NT2/D1 (cell line): Measurements from ENCODE around the gene ZNF70.
A peak's percentile ranks its signal among the peaks of the same experiment; 100 is the strongest.

Source experiments
- DNase-seq: peaks from one replicate; pipeline ENCODE4 v3.0.0-alpha.2; 2011; ENCODE audit warnings: low read depth, low spot score
- H3K27me3 ChIP-seq: 2 replicates; pipeline ENCODE4 v1.6.0; 2011; ENCODE audit warnings: mild to moderate bottlenecking; ENCODE audit not compliant: insufficient read length, insufficient read depth
- H3K36me3 ChIP-seq: 2 replicates; pipeline ENCODE4 v1.6.1; 2011; ENCODE audit warnings: mild to moderate bottlenecking, low read length, mixed read lengths; ENCODE audit not compliant: insufficient read depth, insufficient read length
- H3K4me1 ChIP-seq: 2 replicates; pipeline ENCODE4 v1.5.1; 2011; ENCODE audit not compliant: insufficient read depth, insufficient read length
- H3K4me3 ChIP-seq: 2 replicates; pipeline ENCODE4 v1.5.1; 2011; ENCODE audit warnings: low read depth; ENCODE audit not compliant: insufficient read length
- H3K9ac ChIP-seq: 2 replicates; pipeline ENCODE4 v1.6.0; 2011; ENCODE audit warnings: low read depth; ENCODE audit not compliant: insufficient read length
- H3K9me3 ChIP-seq: 2 replicates; pipeline ENCODE4 v1.5.1; 2011; ENCODE audit warnings: mild to moderate bottlenecking, low read length; ENCODE audit not compliant: insufficient read depth
- SUZ12 ChIP-seq: IDR thresholded peaks from 2 replicates; pipeline ENCODE4 v1.6.1; 2011; ENCODE audit not compliant: insufficient read length, insufficient read depth; ENCODE audit errors: extremely low read depth
- YY1 ChIP-seq: IDR thresholded peaks from 2 replicates; pipeline ENCODE4 v1.6.1; 2011; ENCODE audit not compliant: insufficient read length, insufficient read depth
- ZNF274 ChIP-seq: IDR thresholded peaks from 2 replicates; pipeline ENCODE4 v1.6.1; 2011; ENCODE audit warnings: mild to moderate bottlenecking, low read depth, low read length

ZNF70 gene

DNA sequence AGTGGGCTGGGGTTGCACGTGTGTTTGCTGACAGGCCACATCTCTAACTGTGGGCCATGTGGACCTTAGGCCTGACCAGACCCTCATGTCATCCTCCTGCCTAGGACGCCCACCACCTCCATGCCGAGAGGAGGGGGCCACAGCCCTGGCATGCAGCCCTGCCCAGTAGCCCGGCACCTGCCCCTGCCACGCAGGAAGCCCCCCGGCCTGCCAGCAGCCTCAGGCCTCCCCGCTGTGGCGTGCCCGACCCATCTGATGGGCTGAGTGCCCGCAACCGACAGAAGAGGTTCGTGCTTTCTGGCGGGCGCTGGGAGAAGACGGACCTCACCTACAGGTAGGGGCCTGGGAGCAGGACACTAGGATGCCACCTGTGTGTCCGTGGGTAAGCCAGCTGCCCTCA is 28.2 kb upstream of the ZNF70 start:
- DNase-seq = no peak
- peaks cover 12% of the 10 kb centered on the region for H3K4me1 ChIP-seq
- H3K4me3 ChIP-seq = no peak overlapping the region
- TF ChIP-seq ZNF274 (no peak), YY1 (no peak), SUZ12 (no peak)
- no peak overlapping the region for H3K9ac ChIP-seq
- H3K36me3 ChIP-seq = no peaks in the 10 kb centered on the region
- H3K27me3 ChIP-seq = peaks cover 10% of the 10 kb centered on the region
- H3K9me3 ChIP-seq = no peaks in the 10 kb centered on the region

- Histone ChIP-seq H3K4me3 (no peak overlapping the region), H3K36me3 (no peaks in the 10 kb centered on the region), H3K9ac (no peak overlapping the region), H3K4me1 (peaks cover 15% of the 10 kb centered on the region), H3K27me3 (peaks cover 15% of the 10 kb centered on the region), H3K9me3 (no peaks in the 10 kb centered on the region)
- no peak for DNase-seq
- TF ChIP-seq YY1 (no peak), SUZ12 (no peak), ZNF274 (no peak)
These were observed 27.6 kb upstream of the ZNF70 start for GRCh38 chr22:23778577-23778900.

- no peak for DNase-seq
- Histone ChIP-seq H3K9me3 (no peaks in the 10 kb centered on the region), H3K4me1 (peaks cover 20% of the 10 kb centered on the region), H3K36me3 (no peaks in the 10 kb centered on the region), H3K9ac (no peak overlapping the region), H3K4me3 (no peak overlapping the region), H3K27me3 (peaks cover 21% of the 10 kb centered on the region)
- TF ChIP-seq ZNF274 = no peak
- TF ChIP-seq SUZ12 = no peak
- no peak for TF ChIP-seq YY1
These were observed 27.1 kb upstream of the ZNF70 start for GRCh38 chr22:23777776-23778576.

- DNase-seq = no peak
- Histone ChIP-seq H3K9me3 (no peaks in the 10 kb centered on the region), H3K4me3 (no peak overlapping the region), H3K4me1 (peaks cover 16% of the 10 kb centered on the region), H3K36me3 (no peaks in the 10 kb centered on the region), H3K9ac (no peak overlapping the region), H3K27me3 (peaks cover 31% of the 10 kb centered on the region)
- no peak for TF ChIP-seq YY1
- TF ChIP-seq SUZ12 = no peak
- no peak for TF ChIP-seq ZNF274
These were observed 25.0 kb upstream of the ZNF70 start for GRCh38 chr22:23775779-23776375.

- peaks cover 13% of the 10 kb centered on the region for H3K4me1 ChIP-seq
- TF ChIP-seq ZNF274 = no peak
- no peak for TF ChIP-seq SUZ12
- TF ChIP-seq YY1 = no peak
- no peak for DNase-seq
- no peak overlapping the region for H3K4me3 ChIP-seq
- peaks cover 31% of the 10 kb centered on the region for H3K27me3 ChIP-seq
- no peaks in the 10 kb centered on the region for H3K9me3 ChIP-seq
- H3K36me3 ChIP-seq = no peaks in the 10 kb centered on the region
- no peak overlapping the region for H3K9ac ChIP-seq
These were observed 24.1 kb upstream of the ZNF70 start for GRCh38 chr22:23774922-23775436.

DNA sequence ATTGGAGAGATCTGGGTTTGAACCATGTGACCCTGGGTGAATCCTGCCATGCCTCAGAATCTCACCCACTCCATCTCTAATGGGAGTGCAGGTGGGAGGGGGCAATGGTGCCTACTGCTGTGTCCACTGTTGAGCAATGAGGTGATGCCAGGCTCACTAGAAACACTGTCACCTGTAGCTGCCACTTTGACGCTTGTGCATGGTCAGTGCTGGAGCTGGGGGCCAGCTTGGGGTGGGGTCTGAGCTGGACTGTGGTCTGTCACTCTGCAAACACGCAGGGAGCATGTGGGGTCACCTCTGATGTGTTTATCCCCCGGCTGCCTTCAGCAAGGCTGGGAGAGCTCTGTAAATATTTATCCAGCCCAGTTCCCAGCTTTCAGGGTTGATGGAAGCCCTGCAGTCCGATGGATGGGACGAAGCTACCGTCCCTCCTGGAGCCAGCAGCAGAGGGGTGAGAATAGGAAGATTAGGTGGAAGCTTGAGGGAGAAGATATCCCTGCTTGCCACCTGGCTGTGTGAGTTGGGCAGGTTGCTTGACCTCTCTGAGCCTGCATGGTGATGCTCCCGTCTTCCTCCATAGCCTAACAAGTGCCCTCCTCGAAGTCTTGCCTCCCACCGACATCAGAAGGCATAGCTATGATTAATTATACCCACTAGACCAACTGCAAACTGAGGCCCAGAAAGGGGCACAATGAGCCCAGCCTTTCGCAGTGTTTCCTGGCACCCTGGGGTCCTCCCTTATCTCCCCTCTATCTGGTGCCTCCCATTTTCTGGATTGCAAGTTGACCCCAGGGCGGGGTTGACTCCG is 23.4 kb upstream of the ZNF70 start:
- Histone ChIP-seq H3K4me1 (peaks cover 16% of the 10 kb centered on the region), H3K4me3 (no peak overlapping the region), H3K36me3 (no peaks in the 10 kb centered on the region), H3K9me3 (no peaks in the 10 kb centered on the region), H3K9ac (no peak overlapping the region), H3K27me3 (peaks cover 35% of the 10 kb centered on the region)
- TF ChIP-seq SUZ12 (no peak), YY1 (no peak), ZNF274 (no peak)
- DNase-seq = no peak

DNA sequence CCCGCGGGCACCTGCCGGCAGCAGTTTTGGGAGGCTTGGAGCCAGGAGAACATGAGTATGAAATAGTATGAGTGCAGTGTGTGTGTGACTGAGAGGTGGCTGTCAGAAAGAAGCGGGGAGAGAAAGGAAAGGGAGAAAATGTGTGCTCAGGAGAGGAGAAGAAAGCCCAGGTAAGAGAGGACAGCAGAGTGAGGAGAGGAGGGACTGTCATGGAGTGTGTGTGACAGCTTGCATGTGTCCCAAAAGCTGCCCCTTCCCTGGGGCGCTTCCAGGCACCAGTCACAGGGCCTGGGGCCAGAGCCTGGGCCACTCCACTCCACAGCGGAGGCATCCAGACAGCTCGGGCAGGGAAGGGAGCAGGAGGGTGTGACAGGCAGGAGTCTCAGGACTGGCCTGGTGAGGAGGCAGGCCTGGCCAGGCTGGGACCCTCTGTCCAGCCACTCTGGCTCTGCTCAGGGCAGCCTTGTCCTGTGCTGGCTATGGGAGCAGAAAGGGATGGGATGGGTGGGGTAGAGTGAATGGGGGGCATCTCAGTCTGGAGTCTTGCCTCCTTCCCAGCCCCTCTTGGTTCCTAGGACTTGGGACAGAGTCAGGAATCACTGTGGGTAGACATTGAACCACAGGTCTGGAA is 22.7 kb upstream of the ZNF70 start:
- no peaks in the 10 kb centered on the region for H3K36me3 ChIP-seq
- peak overlapping the region; percentile 70 for H3K9ac ChIP-seq
- peaks cover 39% of the 10 kb centered on the region for H3K27me3 ChIP-seq
- peak overlapping the region; percentile 40 for H3K4me3 ChIP-seq
- no peaks in the 10 kb centered on the region for H3K9me3 ChIP-seq
- peaks cover 19% of the 10 kb centered on the region for H3K4me1 ChIP-seq
- no peak for TF ChIP-seq SUZ12
- TF ChIP-seq YY1 = no peak
- no peak for TF ChIP-seq ZNF274
- DNase-seq = no peak
